Stomach smooth muscle (tissue), 2 donors: ENCODE data around the gene SH3BP5.

Experiments
- H3K27ac ChIP-seq: one replicate; pipeline ENCODE4 v1.7.0; 2013; ENCODE audit warnings: mild to moderate bottlenecking, low read length, inconsistent platforms
- H3K27me3 ChIP-seq, 2 donors: one replicate each; pipeline ENCODE4 v1.7.0; 2013; ENCODE audit warnings: low read length in 2 of 2; ENCODE audit not compliant: insufficient read depth in 2 of 2, control insufficient read depth in 1 of 2
- H3K36me3 ChIP-seq, 2 donors: one replicate each; pipeline ENCODE4 v1.7.0; 2013; ENCODE audit warnings: low read length in 2 of 2; ENCODE audit not compliant: control insufficient read depth in 2 of 2, insufficient read depth in 2 of 2
- H3K4me1 ChIP-seq: one replicate; pipeline ENCODE4 v1.7.0; 2013; ENCODE audit warnings: low read length; ENCODE audit not compliant: control insufficient read depth, insufficient read depth
- H3K4me3 ChIP-seq, 2 donors: one replicate each; pipeline ENCODE4 v1.7.0; 2013; ENCODE audit warnings: low read length in 2 of 2
- H3K9ac ChIP-seq, 2 donors: one replicate each; pipeline ENCODE4 v1.7.0; 2013; ENCODE audit warnings: low read length in 2 of 2, mild to moderate bottlenecking in 1 of 2
- H3K9me3 ChIP-seq, 2 donors: one replicate each; pipeline ENCODE4 v1.7.0; 2013; ENCODE audit warnings: low read length in 2 of 2; ENCODE audit not compliant: control insufficient read depth in 2 of 2
- donor health status: healthy.
- donor health status: Pancreatic carcinoma.

SH3BP5 gene

DNA sequence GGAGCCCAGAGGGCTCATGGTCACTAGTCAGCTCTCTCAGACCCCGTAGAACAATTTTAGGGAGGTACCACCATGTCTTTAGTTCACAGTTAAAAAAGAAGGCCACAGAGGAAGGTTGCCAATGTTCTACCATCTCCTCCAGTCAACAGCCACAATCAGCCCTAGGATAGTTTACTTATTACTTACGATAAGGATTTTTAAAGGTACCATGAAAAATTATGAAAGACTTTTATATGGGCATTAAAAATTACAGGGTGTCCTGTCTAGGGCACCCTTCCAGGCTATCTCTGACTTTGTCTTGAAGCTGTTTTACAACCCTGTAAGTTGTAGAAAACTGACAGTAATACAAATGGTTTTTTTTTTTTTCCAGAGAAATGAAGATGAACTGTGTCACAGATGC lies 68.5 kb downstream of the SH3BP5 start:
- Histone ChIP-seq H3K4me3 (no peak overlapping the region), H3K9ac (no peak overlapping the region), H3K9me3 (no peaks in the 10 kb centered on the region), H3K27me3 (no peaks in the 10 kb centered on the region), H3K27ac (no peak overlapping the region), H3K4me1 (peaks cover 22% of the 10 kb centered on the region), H3K36me3 (peaks cover 3 to 8% of the 10 kb centered on the region in 2 donors)

DNA sequence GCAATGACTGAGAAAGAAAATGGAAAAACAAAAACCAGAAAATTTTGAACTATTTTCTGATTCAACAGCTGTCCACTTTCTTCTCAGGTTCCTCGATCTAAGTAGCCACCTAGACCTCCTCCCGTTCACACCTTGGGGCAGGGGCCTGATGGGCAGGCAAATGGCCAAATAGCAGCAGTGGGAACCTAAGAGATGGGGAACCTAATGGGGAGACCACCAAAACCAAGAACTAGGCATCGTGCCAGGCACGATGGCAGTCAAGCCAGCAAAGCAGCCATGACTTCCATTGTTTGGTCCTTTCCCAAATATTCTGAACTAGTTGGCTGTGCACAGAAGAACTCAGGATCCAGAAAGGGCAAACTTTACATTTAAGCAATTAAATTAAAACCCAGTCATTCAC lies 69.3 kb downstream of the SH3BP5 start:
- Histone ChIP-seq H3K36me3 (peaks cover 4 to 15% of the 10 kb centered on the region in 2 donors), H3K4me3 (no peak overlapping the region), H3K4me1 (peaks cover 14% of the 10 kb centered on the region), H3K27ac (no peak overlapping the region), H3K9me3 (no peaks in the 10 kb centered on the region), H3K9ac (no peak overlapping the region), H3K27me3 (no peaks in the 10 kb centered on the region)

DNA sequence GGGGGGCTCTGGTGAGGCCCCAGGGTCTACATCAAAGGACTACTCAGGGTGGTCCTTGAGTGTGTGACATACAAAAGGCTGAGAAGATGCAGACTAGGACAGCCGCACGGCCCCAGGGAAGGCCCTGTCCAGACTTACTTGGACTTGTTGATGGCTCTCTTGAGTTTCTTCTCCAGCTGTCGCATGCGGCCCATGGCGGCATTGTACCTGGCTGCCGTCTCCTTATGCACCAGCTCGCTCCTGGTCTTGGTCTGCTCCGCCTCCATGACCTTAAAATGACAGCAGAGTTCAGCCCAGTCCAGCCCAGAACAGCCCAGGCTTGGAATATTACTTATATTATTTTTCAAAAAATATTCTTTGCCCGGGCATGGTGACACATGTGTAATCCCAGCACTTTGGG lies 70.4 kb downstream of the SH3BP5 start:
- Histone ChIP-seq H3K27me3 (no peaks in the 10 kb centered on the region), H3K4me3 (no peak overlapping the region), H3K9ac (no peak overlapping the region), H3K9me3 (no peaks in the 10 kb centered on the region), H3K27ac (no peak overlapping the region), H3K36me3 (peaks cover 13 to 21% of the 10 kb centered on the region in 2 donors), H3K4me1 (peaks cover 9% of the 10 kb centered on the region)

DNA sequence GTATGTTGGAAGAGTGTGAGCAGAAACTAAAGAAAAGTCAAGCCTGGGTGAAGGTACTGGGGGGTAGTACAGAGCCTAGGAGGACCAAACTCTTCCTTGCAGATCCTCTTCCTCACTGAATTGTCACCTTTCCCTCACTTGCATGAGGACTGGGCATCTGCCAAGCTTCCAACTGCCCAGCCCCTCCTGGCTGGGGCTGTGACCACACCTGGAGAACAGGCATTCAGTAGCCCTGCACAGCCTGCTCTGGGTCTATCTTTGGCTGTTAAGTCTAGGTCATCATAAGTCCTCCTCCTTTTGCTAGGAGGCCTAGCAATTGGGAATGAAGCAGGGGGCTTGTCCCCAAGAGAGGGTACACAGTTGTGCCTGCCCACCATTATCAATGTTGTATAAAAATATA lies 71.1 kb downstream of the SH3BP5 start:
- Histone ChIP-seq H3K36me3 (peaks cover 17 to 28% of the 10 kb centered on the region in 2 donors), H3K9me3 (no peaks in the 10 kb centered on the region), H3K4me3 (no peak overlapping the region), H3K27me3 (no peaks in the 10 kb centered on the region), H3K4me1 (peaks cover 8% of the 10 kb centered on the region), H3K27ac (no peak overlapping the region), H3K9ac (no peak overlapping the region)

DNA sequence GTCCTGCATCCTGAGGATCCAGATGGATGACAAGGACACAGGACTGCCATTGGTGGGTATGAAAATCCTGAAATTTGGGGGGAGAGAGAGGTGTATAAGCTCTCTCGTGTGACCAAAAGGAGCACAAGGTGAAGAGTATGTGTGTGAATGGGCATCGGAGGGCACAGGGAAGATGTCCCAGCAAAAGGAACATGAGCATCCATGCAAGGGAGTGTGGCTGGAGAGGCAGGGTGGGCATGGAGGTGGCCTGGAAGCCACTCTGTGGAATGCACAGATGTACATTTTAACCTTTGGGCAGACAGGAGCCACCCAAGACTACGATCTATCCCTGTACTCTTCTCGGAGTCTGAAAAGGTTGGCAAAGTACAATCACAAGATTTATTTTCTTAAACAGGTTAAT lies 71.9 kb downstream of the SH3BP5 start:
- no peaks in the 10 kb centered on the region for H3K27me3 ChIP-seq
- H3K9me3 ChIP-seq: no peaks in the 10 kb centered on the region
- H3K4me1 ChIP-seq: peaks cover 3% of the 10 kb centered on the region
- no peak overlapping the region for H3K9ac ChIP-seq
- no peak overlapping the region for H3K27ac ChIP-seq
- no peak overlapping the region for H3K4me3 ChIP-seq
- H3K36me3 ChIP-seq: peaks cover 23 to 35% of the 10 kb centered on the region in 2 donors

DNA sequence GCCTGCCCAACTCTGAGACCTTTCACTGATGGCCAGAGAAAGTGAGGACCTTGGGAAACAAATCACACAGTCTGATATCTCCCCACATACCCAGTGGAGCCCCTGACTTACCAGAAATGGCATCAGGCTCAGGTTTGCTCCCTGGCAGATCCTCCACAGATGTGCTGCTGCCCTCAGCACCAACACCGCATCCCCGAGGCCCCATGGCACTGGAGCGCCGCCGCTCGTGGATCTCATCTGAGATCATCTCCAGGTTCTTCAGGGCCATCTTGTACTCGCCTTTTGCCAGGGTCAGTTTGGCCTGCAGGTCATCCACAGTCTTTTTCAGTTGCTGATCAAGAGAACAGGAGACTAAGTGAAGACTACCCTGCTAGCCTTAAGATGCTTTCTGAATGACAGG lies 73.7 kb downstream of the SH3BP5 start:
- Histone ChIP-seq H3K9ac (no peak overlapping the region), H3K27ac (no peak overlapping the region), H3K36me3 (peaks cover 35 to 40% of the 10 kb centered on the region in 2 donors), H3K4me3 (no peak overlapping the region), H3K4me1 (no peaks in the 10 kb centered on the region), H3K9me3 (no peaks in the 10 kb centered on the region), H3K27me3 (no peaks in the 10 kb centered on the region)

DNA sequence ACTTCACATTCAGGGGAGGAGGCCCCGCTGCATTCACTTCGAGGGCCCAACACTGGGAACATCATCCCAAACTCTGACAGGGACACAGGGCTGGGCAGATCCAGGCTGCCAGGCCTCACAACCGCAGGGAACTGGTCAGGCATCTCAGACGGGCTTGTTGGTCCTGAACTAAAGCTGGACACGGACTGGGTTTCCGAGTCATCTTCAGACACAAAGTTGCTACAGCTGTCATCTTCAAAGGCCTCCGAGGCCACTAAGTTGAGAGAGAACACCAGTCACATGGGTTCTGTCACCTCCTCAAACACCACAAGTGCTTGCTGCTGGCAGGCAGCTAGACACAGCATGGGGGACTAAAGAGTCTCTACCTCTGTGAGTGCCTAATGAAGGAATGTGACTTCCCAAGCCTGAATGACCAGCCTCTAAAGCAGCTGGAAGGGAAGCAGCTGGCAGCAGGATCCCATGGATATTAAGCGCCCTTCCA lies 75.5 kb downstream of the SH3BP5 start:
- no peaks in the 10 kb centered on the region for H3K27me3 ChIP-seq
- peak overlapping the region; percentile 18 for H3K27ac ChIP-seq
- peaks cover 44 to 47% of the 10 kb centered on the region in 2 donors for H3K36me3 ChIP-seq
- H3K4me1 ChIP-seq: no peaks in the 10 kb centered on the region
- H3K4me3 ChIP-seq: no peak overlapping the region
- H3K9me3 ChIP-seq: no peaks in the 10 kb centered on the region
- no peak overlapping the region for H3K9ac ChIP-seq

DNA sequence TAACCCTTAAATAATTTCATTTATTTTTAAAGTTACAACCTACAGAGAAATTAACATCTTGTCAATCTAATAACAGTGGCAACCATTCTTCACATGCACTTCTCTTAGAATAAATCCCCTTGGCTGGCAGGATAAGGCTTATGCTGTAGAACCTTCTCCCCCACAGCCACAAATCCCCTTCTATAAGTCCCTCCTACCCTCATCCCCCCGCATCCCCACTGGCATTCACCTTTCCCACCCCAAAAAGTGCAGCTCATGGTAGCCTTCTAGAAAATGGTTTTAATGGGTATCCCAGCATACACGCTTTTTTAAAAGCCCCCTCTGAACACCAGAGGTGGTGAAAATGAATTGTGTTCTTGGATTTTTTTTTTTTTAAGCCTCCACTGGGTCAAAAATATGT lies 77.2 kb downstream of the SH3BP5 start:
- Histone ChIP-seq H3K4me1 (no peaks in the 10 kb centered on the region), H3K4me3 (no peak overlapping the region), H3K9me3 (no peaks in the 10 kb centered on the region), H3K36me3 (peaks cover 47 to 49% of the 10 kb centered on the region in 2 donors), H3K27ac (no peak overlapping the region), H3K27me3 (no peaks in the 10 kb centered on the region), H3K9ac (no peak overlapping the region)

DNA sequence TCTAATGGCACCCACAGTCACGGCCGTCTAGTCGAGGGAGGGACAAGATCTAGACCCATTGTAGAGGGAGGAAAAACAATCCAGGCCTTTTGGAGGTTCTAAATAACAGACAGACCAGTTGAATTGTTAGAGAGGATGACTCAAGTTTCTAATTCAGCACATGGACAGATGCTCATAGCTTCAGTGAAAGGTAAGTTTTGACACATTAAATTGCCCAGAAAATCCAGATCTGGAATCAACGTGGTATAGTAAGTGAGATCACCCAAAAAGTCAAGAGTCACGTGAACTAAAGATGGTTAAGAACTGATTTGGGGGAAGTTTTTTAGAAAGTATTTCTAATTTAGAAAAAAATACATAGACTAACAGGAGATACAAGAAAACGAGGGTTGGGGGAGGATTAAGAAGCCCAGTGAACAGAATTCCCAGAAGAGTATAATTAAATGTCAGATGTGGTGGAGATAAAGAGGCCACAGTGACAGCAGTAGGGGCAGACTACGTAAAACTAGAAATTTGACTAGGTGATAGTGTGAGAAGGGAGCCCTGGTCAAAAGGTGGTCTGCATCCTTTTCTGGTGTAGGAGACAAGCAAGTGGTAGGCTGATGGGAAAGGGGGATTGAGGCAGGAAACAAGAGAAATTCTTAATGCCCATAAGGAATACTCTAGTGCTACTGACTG lies 79.2 kb downstream of the SH3BP5 start:
- Histone ChIP-seq H3K4me1 (no peaks in the 10 kb centered on the region), H3K4me3 (no peak overlapping the region), H3K27ac (no peak overlapping the region), H3K27me3 (no peaks in the 10 kb centered on the region), H3K36me3 (peaks cover 39 to 52% of the 10 kb centered on the region in 2 donors), H3K9me3 (no peaks in the 10 kb centered on the region), H3K9ac (no peak overlapping the region)

DNA sequence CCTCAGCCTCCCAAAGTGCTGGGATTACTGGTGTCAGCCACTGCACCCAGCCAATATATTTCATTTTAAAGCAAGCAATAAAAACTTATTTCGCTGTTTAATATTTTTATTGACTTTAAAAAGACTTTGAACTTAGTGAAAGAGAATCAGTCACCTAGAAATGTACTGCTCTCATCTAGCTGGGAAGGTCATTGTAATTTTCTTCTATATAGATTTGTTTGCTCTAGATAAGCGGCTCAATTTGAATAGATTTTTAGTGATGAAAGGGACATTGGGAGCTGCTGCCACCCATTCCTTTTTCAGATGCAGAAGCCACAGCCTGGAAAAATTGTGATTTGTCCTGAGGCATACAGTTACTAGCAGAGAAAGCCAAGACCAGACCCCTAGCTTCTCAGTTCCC lies 86.2 kb downstream of the SH3BP5 start:
- no peaks in the 10 kb centered on the region for H3K27me3 ChIP-seq

DNA sequence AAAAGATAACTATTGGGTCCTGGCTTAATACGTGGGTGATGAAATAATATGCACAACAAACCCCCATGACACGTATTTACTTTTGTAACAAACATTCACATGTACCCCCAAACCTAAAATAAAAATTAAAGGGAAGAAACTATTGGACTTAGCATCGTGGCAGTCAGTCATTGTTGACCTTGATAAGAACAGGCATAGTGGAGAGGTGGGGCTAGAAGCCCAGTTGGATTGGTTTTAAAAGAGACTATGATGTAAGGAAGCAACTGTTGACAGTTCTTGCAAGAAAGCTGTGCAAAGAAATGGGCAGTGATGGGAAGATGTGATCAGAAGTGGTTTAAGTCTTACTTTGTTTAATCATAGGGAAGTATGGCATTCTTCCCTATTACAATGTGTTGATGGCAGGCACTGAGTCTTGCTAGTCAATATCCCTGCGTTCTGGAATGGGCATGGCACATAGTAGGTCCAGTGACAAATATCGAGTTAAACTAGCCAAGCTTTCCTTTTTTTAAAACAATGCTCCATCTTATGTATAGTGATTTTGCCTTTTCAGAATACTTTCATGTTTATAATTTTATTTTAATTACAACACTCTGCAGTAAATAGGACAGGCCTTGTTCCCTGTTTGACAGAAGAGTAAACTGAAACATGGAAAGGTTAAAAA lies 88.4 kb downstream of the SH3BP5 start:
- Histone ChIP-seq H3K27ac (no peak overlapping the region), H3K9ac (no peak overlapping the region), H3K9me3 (no peaks in the 10 kb centered on the region), H3K4me1 (no peaks in the 10 kb centered on the region), H3K27me3 (no peaks in the 10 kb centered on the region), H3K36me3 (peaks cover 36 to 60% of the 10 kb centered on the region in 2 donors), H3K4me3 (no peak overlapping the region)

More for the DNA sequence above, 86.2 kb downstream of the SH3BP5 start:
- no peak overlapping the region for H3K27ac ChIP-seq
- peaks cover 34 to 55% of the 10 kb centered on the region in 2 donors for H3K36me3 ChIP-seq
- no peaks in the 10 kb centered on the region for H3K4me1 ChIP-seq
- no peak overlapping the region for H3K9ac ChIP-seq
- no peak overlapping the region for H3K4me3 ChIP-seq
- no peaks in the 10 kb centered on the region for H3K9me3 ChIP-seq
